AG09309 (cell line): Measurements from ENCODE around the gene KIFAP3.

Experiments
- DNase-seq: peaks from one replicate; pipeline ENCODE4 v3.0.0-alpha.2; 2010; ENCODE audit warnings: low read depth
- H3K4me3 ChIP-seq: 2 replicates; pipeline ENCODE4 v1.5.1; 2011; ENCODE audit warnings: mild to moderate bottlenecking, low read depth, low read length, moderate library complexity; ENCODE audit not compliant: control insufficient read depth
- TF ChIP-seq, protein P1 (sequence below): IDR thresholded peaks from 2 replicates; pipeline ENCODE4 v1.5.1; 2011; ENCODE audit warnings: mild to moderate bottlenecking, low read depth, low read length, inconsistent platforms; ENCODE audit not compliant: insufficient read depth, control insufficient read depth; ENCODE audit errors: missing control alignments

Gene KIFAP3

DNA sequence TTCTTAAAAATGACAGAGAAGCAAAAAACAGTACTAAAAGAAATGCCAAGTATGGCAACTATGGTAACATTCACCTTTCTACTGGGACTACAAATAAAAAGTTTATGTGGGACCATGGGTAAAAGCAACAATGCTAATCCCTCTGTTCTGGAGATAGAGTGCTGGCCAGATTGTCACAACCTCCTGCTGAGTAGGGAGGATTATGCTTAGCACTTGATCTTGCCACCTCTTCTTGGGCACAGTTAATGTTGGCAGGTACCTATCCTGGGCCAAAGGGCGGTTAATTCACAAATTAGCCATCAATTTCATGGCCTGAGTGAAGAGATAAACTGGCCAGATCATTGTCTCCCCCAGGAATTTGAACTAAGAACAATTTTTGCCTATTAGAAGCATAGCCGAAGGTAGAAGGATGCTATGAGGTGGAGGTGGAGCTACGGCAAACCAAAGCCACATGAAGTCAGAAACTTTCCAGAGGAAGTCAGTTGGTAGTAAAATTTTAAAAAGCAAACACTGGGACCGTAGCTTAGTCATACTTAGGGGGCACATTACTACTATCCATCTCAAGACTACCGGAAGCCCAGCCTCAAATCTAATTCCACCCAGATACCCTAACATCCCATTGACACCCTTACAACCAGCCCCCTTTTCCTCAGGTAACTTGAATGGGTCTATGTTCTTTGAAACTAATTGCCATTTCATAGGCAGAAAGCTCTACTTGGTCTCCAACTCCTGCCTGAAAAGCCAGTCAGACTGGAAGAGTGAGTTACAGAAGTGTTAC is 183.5 kb downstream of the KIFAP3 start:
- no peak overlapping the region for H3K4me3 ChIP-seq
- TF ChIP-seq, protein P1, sequence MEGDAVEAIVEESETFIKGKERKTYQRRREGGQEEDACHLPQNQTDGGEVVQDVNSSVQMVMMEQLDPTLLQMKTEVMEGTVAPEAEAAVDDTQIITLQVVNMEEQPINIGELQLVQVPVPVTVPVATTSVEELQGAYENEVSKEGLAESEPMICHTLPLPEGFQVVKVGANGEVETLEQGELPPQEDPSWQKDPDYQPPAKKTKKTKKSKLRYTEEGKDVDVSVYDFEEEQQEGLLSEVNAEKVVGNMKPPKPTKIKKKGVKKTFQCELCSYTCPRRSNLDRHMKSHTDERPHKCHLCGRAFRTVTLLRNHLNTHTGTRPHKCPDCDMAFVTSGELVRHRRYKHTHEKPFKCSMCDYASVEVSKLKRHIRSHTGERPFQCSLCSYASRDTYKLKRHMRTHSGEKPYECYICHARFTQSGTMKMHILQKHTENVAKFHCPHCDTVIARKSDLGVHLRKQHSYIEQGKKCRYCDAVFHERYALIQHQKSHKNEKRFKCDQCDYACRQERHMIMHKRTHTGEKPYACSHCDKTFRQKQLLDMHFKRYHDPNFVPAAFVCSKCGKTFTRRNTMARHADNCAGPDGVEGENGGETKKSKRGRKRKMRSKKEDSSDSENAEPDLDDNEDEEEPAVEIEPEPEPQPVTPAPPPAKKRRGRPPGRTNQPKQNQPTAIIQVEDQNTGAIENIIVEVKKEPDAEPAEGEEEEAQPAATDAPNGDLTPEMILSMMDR = no peak

GRCh38 chr1:169889871-169890270 is 184.6 kb downstream of the KIFAP3 start:
- H3K4me3 ChIP-seq = no peak overlapping the region
- TF ChIP-seq, protein P1 = no peak
- DNase-seq = no peak

More for the DNA sequence above, 183.5 kb downstream of the KIFAP3 start:
- DNase-seq = no peak

DNA sequence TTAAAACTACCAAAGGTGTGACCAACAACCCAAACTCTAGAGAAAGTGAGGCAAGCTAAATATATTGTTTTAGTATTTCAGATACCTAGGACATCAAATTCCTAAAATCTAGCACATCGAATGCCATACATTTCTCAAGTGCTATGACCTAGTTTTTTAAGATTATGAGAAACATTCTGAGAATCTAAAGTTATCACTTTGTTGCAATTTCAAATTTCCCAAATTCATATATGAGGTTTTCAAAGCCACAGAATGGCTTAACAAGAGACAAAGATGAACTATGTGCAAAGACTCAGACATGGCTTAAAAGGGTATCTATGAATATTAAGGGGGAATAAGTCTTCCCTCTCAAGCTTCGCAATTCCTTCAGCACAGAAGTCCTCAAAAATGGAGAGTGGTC is 187.6 kb downstream of the KIFAP3 start:
- no peak for DNase-seq
- TF ChIP-seq, protein P1 = no peak
- H3K4me3 ChIP-seq = no peak overlapping the region

- H3K4me3 ChIP-seq = no peak overlapping the region
- DNase-seq = peak; percentile 52
- TF ChIP-seq, protein P1 = no peak
Measured at GRCh38 chr1:169886422-169886821, 188.1 kb downstream of the KIFAP3 start.

- no peak for DNase-seq
- H3K4me3 ChIP-seq = no peak overlapping the region
- TF ChIP-seq, protein P1 = no peak
Measured at GRCh38 chr1:169885207-169885606, 189.3 kb downstream of the KIFAP3 start.

- TF ChIP-seq, protein P1 = no peak
- no peak overlapping the region for H3K4me3 ChIP-seq
- DNase-seq = no peak
Measured at GRCh38 chr1:169884634-169885033, 189.9 kb downstream of the KIFAP3 start.
